HG02588 (cell line): ENCODE results near the gene SNCAIP.
A peak's percentile ranks its signal among the peaks of the same experiment; 100 is the strongest.

Experiments used
- ATAC-seq: cut with Tn5 transposase; IDR thresholded peaks from one replicate; pipeline ENCODE4 v1.9.1; 2021; ENCODE audit warnings: mild to moderate bottlenecking, moderate library complexity; ENCODE audit not compliant: unreplicated experiment

SNCAIP gene

DNA sequence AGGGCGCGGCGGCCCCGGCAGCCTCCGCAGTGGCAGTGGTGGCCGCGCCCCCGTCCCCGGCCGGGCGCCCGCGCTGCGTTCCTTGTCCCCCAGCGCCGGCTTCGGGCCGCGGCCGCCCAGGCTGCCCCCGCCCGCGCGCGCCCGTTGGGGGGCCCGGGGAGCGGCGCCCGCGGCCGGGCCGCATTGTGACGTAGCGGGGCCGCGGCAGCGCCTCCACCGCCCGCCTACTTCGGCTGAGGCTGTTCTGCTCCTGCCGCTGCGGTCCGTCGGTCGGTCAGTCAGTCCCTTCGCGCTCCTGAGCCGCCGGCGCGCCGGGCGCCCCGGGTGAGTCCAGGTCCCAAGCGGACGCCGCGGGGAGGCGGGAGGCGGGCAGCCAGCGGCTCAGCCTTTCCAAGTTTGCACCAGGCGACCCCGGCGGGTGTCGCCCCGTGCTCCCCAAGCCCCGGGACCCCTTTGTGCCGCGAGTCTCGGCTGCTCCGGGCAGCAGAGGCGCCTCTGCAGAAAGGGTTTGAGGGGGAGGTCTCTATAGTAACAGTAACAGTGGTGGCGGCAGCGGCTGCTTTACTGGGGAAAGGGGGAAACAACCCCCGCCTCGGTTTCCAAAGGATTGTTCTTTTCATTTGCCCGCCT, at the start of gene SNCAIP:
Gene SNCAIP (plus strand): TSS at position 277 of the 630 bp plus-strand sequence. CDS start 78,898 bp downstream, outside the sequence.
- ATAC-seq = peak; percentile 62

DNA sequence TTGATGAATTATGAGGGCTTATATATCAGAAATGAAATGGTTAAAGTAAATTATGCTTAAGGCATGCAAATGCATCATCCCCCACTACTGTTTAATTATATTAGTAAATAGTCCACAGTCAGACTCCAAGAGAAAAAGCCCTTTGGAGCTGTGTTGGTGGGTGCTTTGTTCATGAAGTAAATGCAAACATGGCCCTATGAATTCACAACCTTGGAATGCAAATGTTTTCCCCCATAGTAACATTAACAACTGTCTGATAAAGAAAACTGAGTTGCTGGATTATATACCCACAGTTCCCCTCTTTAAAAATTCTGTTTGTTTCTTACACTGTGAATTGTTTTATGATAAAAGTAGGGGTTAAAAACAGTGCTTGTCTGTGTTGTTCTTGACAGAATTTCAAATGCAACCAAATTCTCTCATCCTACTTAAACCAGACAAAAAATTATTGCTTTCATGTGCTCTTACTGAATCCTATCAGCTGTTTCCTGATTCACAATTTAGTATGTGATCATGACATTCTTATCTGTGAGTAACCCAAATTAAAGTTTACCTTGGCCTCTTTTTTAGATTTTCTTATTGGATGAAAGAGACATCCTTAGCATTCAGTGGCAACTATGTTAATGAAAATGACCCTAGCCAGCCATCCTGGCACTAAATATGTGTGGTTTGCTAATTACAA, 48.5 kb upstream of the SNCAIP start:
- no peak for ATAC-seq

DNA sequence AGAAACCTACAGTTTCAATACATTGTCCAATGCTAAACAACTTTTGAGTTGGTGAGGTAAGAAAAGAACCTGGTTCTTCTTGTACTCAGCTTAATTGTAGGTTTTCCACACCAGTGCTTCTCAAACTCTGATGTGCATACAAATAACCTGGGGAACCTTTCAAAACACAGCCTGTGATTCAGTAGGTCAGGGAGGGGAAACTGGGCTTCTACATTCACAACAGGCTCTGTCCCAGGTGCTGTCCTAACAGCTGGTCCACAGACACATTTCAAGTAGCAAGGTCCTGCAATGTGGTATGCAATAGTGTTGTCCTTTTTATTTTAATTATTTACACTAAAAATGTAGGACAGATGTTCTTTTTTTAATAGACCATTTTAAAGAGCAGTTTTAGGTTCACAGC, 47.4 kb upstream of the SNCAIP start:
- ATAC-seq = no peak

DNA sequence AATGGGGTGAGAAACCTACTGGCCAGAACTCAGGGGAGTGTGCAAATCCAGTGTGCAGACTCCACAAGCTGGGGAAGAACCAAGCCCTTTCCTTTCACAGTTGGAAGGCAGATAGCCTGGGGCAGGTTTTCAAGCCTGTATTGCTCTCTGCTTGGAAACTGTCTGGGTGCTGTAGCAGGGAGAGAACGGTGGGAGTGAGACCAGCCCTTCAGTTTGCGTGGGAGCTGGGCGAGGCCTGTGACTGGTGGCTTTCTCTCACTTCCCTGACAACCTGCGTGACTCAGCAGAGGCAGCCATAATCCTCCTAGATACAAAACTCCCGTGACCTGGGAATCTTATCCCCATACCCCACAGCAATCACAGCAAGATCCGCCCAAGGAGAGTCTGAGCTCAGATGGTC, 44.9 kb upstream of the SNCAIP start:
- ATAC-seq = no peak

DNA sequence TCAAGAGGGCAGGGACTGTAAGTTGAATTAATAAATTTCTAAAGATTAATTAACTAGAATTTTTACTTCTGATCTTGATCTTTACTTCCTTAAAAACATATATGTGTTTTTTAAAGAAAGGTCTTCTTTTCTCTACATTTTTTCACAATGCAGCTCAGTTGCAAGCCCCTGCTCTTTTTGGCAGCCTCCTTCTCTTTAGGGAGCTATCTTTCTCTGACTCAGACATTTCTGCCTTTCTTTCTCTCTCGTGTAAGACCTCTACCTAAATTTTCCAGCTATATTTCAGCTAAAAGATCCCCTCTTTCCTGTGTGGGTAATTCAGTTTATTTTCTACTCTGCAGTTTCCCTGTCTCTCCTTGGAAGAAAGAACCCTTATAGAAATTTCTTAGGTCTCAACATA, 38.3 kb upstream of the SNCAIP start:
- ATAC-seq = no peak

DNA sequence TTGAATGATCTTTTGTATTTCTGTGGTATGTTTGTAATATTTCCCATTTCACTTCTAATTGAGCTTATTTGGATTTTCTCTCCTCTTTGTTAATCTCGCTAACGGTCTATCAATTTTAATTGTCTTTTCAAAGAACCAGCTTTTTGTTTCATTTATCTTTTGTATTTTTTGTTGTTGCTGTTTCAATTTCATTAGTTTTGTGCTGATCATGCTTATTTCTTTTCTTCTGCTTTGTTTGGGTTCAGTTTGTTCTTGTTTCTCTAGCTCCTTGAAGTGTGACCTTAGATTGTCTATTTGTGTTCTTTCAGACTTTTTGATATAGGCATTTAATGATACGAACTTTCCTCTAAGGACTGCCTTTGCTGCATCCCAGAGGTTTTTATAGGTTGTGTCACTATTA, 28.4 kb upstream of the SNCAIP start:
- no peak for ATAC-seq

DNA sequence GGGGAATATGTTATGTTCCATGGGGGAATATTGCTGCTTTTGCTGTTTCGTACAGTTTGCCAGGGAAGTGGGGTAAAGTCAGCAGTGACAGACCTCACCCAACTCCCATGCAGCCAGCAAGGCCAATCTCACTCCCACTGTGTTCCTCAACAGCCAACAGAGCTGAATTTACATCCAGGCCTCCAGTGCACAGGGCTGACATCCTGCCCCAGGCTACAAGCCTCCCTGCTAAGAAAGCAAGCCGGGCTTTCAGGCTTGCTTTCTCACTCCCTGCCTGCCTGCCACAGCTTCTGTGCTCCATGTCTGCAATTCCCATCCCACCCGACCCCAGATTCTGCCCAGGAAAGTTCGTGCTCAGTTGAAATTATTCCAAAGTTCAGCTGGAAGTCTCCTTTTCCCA, 25.5 kb upstream of the SNCAIP start:
- ATAC-seq = no peak

DNA sequence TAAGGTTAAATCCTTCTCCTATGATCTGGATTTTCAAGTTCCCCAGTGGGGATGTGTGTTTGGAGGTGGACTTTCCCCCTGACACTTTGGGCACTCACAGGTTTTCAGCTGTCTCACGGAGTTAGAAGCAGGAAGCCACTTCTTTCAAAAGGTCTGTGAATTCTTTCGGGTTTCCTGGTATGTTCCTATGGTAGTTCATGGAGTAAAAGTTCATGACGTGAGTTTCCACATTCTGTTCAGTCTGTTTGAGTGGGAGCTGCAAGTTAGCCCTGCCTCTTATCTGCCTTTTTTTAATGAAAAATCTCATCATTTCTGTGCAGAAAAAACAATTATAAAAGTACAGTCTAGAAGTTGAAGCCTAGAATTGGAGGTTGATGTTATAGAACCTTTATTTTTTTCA, 24.9 kb upstream of the SNCAIP start:
- ATAC-seq = no peak

DNA sequence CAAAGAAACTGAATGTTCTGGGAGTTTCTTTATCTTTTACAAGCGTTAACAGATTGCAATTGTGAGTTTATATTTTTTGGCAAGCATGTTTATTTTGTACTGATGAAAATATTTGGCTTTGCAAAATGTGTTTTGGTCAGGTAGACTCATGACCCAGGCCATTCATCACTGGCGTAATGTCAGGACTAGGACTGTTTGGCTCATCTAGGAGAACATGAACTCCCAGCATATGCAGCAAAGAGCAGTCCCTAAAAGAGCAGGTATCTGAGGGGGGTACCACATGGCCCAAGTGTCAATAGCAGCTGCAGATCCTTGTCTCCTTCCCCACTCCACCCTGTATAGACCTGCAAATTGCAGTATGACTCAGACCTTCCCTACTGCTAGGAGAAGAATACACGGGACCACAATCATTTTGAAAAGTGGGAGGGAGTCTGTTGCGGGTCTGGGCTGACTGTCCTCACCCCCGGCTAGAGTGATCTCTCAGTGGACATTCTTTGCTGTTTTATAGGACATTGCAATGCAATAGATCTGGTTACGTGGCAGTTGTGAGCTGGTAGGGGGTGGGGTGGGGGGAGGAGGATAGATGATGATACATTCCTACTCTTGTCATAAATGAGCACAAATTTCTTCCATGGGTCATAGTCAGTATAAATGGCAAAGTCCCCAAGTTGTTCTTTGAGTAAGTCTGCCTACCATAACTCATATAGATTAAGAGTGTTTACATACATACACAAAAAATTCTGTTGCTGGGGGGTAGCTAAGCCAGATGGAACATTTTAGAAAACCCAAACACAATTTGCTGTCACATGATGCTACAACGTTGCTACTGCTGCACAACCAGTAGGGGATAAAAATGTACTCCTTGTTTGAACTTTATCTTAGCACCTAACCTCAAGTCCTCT, 20.8 kb upstream of the SNCAIP start:
- no peak for ATAC-seq

DNA sequence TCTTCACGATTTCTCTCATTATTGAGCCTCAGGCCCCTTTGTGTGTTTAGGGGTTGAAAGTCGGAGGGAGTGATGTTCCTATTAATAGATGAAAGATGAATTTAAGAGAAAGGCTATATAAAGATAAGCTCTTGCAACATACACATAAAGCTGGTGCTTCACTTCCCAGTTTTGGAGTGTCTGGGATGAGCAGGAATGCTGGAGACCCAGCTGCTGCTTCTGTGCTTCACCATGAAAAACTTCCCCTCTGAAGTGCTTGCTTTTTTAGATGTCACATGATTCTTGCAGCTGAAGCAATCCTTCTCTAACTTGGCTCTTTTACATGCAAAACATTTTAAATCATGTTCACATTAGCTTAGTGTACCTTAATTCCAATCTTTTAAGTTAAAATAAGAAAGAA, 19.7 kb upstream of the SNCAIP start:
- no peak for ATAC-seq

DNA sequence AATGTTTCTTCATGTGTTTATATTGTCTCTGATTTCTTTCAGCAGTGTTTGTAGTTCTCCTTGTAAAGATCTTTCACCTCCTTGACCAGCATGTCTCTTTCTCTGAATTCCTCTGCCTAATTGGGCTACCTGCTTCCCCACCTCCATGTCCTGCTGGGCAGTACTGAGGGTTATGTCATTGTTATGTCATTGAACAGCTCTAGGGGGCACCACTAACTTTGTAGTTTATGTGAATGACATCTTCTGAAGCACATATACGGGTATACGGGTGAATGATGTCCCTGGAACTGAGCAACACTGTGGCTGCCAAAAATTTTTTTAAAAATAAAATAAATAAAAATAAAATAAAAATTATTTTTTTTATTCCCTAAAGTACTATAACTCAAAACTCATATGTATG, 16.9 kb upstream of the SNCAIP start:
- ATAC-seq = peak; percentile 41

DNA sequence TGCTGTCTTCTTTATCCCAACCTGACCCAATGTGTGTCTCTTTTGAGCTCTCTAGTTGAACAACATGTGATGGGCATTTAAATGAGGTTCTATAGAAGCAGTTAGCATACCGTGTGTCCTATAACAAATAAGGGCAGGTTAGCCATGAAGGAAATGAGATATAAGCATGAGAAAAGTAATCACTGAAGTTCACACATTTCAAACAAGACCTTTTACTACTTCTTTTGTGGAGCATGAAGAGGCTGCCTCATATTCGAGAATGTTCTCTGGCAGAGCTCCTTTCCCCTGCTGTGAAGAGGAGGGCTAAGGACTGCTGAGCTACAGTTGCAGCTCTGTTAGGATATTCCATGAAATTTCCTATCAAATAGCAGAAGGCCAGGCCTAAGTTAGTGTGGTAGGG, 15.2 kb upstream of the SNCAIP start:
- no peak for ATAC-seq

DNA sequence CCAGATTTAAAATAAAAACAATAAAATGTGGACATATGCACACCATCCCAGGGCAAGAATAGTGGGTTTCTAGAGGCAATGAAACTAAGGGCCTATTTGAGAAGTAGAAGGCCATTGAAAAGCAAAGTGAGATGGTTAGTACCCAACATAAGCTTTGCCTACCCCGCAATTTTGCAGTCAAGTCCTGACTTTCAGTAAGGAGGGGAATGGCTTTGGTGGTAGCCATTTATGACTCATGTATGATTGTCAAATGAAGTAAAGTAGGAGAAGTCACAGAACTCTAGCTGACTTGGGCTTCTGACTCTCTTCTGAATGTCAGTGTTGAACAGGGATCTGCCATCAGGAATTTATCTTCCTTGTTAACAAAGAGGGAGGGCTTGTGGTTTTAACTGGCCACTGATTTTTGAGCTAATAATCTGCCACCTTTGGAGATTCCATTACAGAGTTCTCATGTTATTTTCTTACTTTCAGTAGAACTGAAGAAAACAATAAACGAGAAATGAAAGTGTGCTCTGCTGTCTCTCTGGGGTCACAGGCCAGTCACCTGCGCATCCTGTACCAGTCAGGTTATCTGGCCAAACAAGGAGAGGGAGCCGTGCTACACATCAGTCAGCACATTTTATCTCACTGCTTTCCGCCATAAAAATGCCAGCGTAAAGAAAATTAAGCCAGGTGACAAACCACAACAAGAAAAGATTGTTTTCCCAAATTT, 14.3 kb upstream of the SNCAIP start:
- peak; percentile 88 for ATAC-seq

DNA sequence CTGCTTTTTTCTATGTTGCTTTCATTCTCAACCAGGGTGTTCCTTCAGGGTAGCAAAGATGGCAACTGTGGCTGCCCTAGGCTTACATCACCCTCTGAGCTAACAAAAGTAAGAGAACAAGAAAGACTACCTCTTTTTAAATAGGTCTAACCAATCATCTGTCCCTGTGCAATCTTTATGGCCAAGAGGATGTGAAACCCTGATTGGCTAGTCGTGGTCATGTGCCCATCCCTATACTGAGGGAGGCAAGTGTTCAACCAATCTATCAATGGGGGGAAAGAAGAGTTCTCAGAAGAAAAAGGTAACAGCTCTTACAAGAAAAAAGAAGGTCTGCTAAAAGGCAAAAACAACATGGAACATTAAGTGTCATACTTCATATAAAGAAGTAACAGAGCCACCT, 11.7 kb upstream of the SNCAIP start:
- ATAC-seq = no peak

DNA sequence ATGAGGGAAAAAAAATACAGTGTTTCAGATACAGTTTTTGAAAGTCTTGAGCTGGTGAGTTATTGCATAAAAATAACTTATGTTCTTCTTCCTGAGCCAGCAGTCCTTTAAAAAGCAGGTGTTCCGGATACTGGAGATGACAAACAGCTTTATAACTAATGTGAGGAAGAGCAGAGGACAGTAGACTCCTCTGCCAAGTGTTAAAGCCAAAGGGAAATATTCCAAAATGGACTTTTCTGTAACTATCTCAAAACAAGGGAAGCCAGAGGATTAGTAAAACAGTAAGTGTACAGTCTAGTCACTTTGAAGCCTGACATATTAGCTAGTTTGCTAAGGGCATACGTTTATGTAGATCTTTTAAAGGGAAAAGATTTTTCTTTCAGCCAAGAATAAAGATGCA, 11.0 kb upstream of the SNCAIP start:
- ATAC-seq = no peak

DNA sequence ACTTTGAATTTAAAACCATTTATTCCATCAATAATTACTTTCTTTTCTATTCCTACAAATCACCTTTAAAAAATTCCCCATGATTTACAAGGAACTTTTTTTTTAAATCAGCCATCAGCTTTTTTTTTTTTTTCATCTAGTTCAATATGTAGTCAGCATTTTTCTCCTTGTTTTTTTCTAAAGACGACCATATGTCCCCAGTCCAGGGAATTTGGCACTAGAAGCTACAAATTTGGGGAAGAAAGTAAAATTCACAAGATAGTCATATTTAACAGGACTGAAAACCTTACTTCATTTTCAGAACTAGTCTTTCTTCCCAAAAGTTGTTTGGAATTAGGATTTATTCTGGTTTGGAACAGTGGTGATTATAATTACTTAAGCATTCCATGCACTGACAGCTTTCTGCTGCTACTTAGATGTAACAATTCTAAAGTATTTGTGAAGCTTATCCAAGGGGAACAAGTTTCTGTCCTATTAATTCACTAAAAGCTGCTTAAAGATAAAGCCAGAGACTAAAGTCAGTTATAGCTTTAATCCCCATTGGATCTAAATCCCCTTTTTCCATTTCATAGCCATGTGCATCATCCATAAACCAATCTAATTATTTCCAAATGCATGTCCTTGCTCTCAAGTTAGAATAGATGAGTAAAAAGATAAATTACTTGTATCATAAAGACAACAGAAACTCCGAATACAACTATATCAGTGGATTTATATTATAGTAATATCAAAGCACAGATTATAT, 7.4 kb upstream of the SNCAIP start:
- ATAC-seq = no peak

DNA sequence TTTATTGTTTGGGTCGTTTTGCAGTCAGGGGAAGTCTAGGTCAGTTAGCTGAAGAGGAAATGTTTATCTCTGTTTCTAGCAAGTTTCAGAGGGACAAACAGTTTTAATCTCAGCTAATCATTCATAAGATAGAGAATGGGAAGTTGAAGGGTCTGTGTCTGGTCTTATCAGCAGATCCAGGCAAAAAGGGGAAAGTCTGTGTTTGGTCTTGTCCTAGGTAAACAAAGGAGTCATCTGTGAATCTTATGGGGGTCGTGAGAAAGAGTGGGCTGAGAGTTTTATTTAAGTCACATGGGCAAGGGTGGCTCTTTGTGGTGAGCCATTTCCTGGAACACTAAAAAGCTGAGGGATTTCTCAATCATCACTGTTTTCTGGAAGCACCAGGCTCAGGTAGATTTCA, 5.6 kb upstream of the SNCAIP start:
- ATAC-seq = no peak

DNA sequence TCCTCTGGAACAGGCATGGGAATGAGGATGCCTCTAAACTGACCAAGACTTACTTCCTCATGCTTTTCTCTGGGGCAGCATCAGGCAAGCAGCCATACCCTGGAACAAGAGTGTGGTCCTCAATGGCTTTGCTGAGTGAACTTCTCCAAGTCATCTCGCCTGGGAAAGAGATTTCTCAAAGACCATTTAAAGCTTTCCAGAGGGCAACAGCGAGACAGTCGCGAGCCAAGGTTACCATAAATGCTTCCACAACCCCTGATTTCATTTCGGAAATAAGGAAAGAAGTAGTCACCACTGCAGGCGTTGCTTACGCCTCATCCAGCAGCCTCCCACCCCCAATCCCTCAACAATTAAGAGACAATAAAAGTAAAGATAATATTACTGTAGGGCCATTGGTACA, 1.1 kb upstream of the SNCAIP start:
- ATAC-seq = no peak

DNA sequence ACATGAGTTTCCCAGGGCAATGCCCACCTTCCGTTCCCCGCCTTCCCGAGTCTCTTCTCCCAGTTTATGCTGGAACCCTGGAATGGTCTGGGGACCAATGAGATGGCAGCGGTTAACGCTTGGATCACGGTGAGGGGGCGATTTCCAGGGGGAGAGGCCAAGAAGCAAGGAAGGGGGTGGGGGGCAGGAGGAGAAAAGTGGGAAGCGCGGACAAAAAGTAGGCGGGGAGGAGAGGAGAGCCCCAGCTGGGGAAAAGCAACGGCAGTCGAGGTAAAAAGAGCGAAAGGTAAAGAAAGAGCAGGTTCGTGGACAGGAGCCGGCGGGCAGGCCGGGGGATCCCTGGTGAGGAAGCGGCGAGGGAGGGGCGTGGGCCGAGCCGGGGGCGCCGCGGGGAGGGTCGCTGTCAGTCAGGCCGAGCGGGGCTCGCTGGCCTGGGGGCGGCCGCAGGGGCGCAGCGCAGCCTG, 508 bp upstream of the SNCAIP start:
- ATAC-seq = peak; percentile 29

DNA sequence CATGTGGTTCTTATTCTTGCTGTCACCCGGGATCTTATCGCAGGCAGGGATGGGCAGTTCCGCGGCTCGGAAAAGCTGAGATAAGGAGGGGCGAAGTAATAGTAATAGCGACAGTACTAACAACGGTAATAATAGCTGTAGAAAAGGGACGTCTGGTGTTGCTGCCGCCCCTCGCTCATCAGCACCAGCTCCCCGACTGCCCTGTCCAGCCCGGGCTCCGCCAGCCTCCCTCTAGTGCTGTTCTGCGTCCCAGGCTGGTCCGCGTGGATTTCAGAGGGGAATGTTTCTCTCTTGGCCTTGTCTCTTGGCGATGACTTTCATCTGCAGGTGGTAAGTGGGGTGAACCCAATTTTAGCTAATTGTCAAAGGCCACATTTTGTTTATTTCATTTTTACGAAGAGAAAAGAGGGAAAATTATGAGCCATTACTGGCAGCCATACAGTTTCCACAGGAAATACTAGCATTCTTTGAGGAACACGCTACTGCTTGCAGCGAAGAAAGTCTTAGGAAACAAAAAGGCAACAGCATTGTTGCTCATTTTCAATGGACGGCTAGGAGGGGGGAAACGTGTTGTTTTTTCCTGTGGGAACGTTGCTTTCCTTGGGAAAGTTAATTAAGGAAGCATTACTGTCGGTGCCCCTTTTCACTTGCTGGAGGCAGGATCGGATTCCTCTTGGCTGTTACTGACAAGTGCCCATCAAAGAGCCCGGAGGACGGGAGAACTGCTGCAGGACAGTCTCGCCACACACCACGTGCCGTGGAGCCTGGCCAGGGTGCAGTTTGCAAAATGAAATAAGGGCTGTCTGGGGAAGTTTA, 762 bp downstream of the SNCAIP start:
- ATAC-seq = peak; percentile 9
